GM18519 (cell line): ENCODE data around the gene RIPPLY3.
"Not testable (repeated sequence)": the region's sequence is repeated elsewhere in the genome, so short reads cannot be mapped to it uniquely, and the experiment has no call there.

Experiments used
- ATAC-seq: cut with Tn5 transposase; IDR thresholded peaks from one replicate; pipeline ENCODE4 v1.9.1; 2021; ENCODE audit warnings: mild to moderate bottlenecking, moderate library complexity; ENCODE audit not compliant: unreplicated experiment, low FRiP score

Gene RIPPLY3

DNA sequence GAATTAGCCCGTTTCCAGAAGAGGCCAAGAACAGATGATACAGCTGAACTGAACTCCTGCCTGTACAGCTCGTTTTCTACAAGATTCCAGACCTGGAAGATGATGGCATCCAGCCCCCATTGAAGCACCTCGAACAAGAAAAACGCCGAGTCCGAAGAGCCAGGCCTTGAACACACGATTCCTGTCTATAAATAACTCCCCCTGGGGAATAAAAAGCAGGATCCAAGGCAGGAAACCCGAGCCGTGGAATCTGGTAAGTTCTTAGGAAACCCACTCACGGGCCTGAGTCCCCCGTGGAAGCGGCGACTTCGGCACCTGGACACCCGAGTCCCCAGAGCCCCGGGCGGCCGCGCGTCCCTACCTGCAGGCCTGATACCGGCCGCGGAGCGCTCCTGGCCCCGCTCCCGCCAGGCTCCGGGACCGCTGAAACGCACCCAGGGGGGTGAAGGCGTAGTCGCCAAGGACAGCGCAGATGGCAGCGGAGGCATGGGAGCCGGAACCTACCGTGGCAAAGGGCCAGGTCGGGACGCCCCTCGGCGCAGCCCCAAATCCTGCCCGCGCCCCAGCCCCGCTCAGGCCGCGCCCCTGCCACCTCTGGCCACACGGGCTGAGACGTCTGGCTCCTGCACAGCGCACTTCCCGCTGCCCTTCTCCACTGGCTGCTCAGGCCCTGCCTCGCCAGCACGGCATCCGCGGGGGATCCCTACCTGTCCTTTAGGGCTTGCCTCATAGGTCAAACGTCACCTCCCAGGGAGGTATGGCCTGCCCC lies 26.0 kb upstream of the RIPPLY3 start:
- ATAC-seq, result no peak

DNA sequence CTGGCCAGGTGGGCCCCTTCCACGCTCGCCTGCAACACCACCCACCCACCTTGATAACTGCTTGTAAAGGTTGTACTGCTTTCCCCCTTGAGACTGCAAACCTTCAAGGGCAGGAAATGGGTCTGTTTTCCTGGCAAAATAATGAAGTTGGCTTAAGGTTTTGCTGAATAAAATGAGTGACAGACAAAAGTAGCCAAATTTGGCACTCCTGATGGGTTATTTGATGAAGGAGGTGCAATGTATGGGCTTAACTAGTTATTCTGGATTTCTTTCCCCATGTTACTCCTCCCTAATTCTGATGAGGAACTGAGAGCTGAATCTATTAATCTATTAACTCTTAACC lies 25.5 kb upstream of the RIPPLY3 start:
- ATAC-seq, result no peak

- no peak for ATAC-seq
Observed at GRCh38 chr21:36981977-36982700, 24.4 kb upstream of the RIPPLY3 start.

DNA sequence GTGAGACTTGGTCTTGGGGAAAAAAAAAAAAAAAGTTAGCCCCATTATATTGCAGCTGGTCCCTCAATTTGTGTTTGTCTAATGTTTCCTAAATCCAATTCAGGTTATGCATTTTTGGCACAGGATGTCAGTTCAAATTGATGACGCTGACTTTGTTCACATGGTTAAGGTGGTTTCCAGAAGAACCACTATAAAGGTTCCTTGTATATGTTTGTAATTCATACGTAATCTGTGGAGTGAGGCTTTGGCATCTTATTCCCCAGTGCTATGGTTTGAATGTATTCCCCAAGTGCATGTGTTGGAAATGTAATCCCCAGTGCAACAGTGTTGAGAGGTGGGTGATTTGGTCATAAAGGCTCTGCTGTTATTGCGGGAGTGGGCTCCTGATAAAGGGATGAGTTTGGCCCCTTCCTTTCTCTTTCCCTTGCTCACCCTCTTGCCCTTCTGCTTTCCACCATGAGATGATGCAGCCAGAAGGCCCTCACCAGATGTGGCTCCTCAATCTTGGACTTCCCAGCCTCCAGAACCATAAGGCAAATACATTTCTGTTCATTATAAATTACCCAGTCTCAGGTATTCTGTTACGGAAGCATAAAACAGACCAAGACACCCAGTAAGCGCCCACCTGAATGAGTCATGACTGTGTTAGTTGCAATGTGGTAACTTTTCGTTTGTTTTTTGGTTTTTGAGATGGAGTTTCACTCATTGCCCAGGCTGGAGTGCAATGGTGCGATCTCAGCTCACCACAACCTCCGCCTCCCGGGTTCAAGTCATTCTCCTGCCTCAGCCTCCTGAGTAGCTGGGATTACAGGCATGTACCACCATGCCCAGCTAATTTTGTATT lies 20.5 kb upstream of the RIPPLY3 start:
- no peak for ATAC-seq

DNA sequence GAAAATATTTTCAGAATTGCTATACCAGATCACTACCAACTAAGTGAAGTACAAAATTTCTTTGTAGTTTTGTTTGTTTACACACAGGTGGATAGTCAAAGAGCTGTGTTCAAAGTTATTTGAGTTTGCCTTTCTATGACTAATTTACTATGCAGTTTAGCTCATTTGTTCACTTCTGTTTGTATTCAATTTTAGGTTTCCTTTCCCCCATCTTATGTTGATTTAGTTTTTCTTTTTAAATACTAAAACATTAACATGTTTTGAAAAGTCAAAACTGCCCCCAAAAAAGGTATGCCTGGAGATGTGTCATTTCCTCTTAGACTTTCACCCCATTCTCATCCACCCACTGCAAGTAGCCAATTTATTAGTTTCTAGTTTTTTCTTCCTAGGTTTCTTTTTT lies 18.7 kb upstream of the RIPPLY3 start:
- ATAC-seq, result no peak

- ATAC-seq, result no peak
Observed at GRCh38 chr21:36988536-36988935, 18.0 kb upstream of the RIPPLY3 start.

DNA sequence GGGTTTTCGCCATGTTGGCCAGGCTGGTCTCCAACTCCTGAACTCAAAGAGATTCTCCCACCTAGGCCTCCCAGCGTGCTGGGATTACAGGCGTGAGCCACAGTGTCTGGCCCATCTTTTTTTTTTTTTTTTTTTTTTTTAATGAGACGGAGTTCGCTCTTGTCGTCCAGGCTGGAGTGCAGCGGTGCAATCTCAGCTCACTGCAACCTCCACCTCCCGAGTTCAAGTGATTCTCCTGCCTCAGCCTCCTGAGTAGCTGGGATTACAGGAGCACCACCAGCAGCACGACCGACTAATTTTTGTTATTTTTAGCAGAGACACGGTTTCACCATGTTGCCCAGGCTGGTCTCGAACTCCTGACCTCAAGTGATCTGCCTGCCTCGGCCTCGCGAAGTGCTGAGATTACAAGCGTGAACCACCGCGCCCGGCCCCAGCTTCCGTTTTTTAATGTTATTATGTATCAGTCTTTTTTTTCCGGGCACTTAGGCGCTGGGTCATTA lies 17.3 kb upstream of the RIPPLY3 start:
- ATAC-seq, result not testable (repeated sequence)

GRCh38 chr21:36989699-36990507 lies 16.6 kb upstream of the RIPPLY3 start:
- peak; percentile 71 for ATAC-seq

DNA sequence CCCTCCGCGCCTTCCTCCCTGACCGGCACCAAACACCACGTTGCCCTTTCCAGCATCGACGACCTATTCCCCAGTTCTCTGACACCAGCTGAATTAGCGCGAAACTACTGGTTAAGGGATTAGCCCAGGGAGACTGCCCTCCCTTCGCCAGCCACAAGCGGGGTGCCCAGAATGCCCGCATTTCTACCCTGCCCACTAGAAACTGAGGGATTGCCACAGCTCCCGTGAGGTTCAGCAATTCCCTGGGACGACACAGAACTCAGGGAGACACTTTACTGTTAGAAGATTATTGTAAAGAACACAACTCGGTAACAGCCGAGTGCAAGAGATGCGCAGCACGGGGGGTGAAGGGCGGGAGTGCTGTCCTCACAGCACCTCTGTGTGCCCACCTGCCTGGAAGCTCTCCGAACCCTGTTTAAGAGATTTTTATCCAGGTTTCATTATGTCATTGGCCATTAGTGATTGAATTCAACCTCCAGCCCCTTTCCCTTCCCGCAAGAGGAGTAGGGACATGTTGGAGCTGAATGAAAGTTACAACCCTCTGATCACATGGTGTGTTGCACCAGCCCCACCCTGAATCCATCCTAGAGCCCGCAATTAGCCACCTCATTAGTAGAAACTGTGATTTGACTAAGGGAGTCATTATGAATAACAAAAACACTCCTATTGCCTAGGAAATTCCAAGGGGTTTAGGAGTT lies 15.8 kb upstream of the RIPPLY3 start:
- no peak for ATAC-seq

- ATAC-seq, result no peak
Observed at GRCh38 chr21:36992671-36993070, 13.8 kb upstream of the RIPPLY3 start.

GRCh38 chr21:36994501-36995158 lies 11.9 kb upstream of the RIPPLY3 start:
- ATAC-seq, result no peak

GRCh38 chr21:36995285-36995684 lies 11.2 kb upstream of the RIPPLY3 start:
- ATAC-seq, result not testable (repeated sequence)

GRCh38 chr21:36999131-36999898 lies 7.2 kb upstream of the RIPPLY3 start:
- ATAC-seq, result no peak

GRCh38 chr21:37000381-37000780 lies 6.1 kb upstream of the RIPPLY3 start:
- ATAC-seq, result no peak

DNA sequence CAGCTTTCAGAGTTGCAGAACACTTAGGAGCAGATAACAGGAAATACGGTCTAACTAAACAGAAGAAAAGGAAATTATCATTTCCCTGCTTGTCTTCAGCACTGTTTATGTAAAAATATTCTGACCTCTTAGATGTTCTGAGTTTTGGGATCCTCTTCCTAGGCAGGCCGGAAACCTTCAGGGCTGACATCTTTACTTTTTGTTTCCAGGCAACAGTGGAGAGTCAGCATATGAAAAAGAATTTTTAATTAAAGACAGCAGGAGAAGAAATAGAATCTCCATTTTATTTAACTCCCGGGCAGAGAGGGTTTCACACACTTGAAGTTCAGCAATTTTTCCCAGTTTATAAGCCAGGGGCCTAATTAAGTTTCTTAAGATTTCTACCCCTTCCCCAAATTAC lies 5.1 kb upstream of the RIPPLY3 start:
- ATAC-seq, result no peak

GRCh38 chr21:37002851-37003250 lies 3.7 kb upstream of the RIPPLY3 start:
- not testable (repeated sequence) for ATAC-seq

DNA sequence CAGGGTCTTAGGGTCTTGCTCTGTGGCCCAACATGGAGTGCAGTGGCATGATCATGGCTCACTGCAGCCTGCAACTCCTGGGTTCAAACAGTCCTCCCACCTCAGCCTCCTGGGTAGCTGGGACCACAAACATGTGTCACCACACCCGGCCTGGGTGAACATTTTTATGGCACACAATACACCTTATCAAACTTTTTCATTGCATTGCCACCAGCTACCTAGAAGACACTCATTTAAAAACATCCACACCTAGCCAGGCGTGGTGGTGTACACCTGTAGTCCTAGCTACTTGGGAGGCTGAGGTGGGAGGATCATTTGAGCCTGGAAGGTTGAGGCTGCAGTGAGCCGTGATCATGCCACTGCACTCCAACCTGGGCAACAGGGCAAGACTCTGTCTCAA lies 2.6 kb upstream of the RIPPLY3 start:
- ATAC-seq, result not testable (repeated sequence)
